Dedifferentiated amniotic fluid mesenchymal stem cell (primary cell): Measurements from ENCODE around the gene CTSK.
"Not testable (repeated sequence)": the region's sequence is repeated elsewhere in the genome, so short reads cannot be mapped to it uniquely, and the experiment has no call there.

Source experiments
- DNase-seq: peaks from one replicate; pipeline ENCODE4 v3.0.0-alpha.2; 2016; ENCODE audit errors: extremely low spot score

Gene CTSK

DNA sequence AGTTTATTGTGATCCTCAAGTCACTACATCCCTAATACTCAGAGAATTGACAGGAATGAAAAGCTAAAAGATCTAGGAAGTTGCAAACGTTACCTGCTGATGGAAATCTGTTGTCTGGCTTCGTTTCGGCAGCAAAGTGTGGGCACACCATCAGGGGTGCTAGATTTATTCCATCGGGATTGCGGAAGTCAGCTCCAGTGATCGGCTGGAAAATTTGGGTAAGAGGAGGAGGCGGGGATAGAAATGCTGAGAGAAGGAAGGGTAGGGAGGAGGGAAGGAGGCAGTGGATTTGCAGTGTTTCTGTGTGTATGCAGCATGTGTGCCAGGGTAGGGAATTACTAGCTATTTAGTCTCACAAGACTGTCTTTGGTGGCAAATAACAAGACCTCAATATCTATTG, at the start of gene CTSK:
CTSK (minus strand) TSS at position 140 of the 400 bp plus-strand sequence. CDS start 1,455 bp downstream, outside the sequence.
- DNase-seq: peak; percentile 56

DNA sequence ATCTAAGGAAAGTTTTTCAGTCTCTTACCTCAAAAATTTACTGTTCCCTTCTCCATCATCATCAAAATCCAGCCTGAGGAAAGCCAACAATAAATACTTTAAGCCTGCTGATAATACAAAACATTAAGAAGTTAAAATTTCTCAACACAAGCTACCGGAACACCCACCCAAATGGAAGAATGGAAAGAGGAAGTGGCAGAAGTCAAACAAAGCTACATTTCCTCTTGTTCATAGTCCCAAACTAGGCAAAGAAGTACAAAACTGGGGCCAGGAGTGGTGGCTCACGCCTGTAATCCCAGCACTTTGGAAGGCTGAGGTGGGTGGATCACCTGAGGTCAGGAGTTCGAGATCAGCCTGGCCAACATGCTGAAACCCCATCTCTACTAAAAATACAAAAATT, 44.7 kb upstream of the CTSK start:
- not testable (repeated sequence) for DNase-seq

DNA sequence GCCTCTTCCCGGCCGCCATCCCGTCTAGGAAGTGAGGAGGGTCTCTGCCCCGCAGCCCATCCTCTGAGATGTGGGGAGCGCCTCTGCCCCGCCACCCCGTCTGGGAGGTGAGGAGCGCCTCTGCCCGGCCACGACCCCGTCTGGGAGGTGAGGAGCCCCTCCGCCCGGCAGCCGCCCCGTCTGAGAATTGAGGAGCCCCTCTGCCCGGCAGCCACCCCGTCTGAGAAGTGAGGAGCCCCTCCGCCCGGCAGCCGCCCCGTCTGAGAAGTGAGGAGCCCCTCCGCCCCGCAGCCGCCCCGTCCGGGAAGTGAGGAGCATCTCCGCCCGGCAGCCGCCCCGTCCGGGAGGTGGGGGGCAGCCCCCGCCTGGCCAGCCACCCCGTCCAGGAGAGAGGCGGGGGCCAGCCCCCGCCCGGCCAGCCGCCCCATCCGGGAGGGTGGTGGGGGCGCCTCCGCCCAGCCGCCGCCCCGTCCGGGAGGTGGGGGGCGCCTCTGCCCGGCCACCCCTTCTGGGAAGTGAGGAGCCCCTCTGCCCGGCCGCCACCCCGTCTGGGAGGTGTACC, 42.8 kb upstream of the CTSK start:
- not testable (repeated sequence) for DNase-seq

DNA sequence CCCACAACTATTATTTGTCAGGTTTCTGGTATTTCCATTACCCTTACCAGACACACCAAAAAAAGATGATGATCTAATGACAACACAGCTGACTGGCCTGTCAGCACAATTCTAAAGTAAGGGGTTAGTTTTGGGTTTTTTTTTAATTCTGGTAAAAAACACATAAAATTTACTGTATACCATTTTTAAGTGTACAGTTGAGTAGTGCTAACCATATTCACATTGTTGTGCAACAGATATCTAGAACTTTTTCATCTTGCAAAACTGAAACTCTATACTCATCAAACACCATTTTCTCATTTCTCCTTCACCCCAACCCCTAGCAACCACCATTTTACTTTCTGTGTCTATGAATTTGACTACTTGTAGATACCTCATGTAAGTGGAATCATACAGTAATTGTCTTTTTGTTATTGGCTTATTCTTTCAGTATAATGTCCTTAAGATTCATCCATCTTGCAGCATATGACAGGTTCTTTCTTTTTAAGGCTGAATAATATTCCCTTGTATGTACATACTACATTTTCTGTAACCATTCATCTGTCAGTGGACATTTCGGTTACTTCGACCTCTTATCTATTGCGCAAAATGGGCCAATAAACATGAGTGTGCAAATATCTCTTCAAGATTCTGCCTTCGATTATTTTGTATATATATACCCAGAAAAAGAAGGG, 38.5 kb upstream of the CTSK start:
- no peak for DNase-seq

DNA sequence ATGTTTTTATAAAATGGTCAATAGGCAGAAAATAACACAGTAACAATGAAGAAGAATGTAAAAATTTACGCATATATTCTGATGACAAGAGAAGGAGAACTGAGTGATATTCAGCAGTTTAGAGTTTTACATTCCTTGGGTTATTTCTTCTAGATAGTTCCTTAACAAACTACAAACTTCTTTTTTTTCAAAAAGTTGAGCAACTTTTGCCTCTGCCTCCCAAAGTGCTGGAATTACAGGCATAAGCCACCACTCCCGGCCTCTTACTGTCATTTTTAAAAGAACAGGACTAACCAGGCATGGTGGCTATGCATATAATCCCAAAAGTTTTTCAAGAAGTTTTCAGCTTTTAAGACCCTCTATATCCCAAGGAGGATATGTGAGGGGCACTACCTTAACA, 35.4 kb upstream of the CTSK start:
- no peak for DNase-seq

DNA sequence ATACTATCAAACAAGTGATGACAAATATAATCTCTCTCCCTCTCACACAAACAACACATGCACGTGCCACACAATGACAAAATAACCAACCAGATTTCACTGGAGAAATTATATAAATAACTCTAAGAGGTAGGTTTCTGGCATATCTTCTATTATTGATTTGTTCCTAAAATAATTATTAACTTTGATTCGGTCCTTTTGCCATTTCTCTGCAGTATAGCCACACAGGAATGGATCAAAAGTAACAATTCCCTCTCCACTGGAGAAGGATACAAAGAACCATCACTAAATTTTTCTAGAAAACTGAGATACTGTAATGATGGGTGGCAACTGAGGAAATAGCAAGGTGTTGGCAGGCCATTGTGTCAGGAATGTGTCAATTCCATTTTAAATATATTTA, 34.9 kb upstream of the CTSK start:
- DNase-seq: no peak

DNA sequence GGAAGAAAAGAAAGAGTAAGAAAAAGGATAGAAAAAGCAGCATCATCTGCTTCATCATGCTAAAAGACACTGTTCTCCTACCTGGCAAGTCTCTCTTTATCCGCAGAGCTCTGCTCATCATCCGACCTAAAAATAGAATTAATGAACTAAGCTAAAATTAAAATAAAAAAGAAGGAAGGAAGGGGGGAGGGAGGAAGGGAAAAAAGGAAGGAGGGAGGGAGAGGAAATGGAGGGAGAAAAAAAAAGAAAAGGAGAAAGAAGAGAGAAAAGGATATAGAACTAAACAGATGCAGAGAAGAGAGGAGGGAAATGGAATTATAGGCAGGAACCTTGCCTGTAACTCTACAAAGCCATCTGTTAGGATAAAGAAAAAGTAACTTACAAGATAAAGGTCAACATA, 34.3 kb upstream of the CTSK start:
- DNase-seq: no peak

DNA sequence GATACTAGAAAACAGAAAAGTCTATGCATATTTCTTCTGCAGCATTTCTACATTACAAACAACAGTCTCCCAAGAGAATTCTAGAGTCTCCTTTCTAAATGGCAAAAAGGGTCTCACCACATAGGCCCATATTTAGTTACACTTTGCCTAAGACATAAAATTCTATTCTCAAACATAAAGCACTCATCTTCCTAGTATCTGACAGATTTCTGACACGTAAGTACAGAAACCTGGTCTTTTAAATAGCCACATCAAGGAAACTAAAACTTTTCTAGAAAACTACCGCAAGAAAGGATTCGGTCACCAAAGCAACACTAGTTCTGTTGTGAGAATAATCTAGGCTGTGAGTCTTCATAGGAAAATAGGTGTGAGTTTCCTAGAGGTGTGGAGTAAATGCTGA, 33.6 kb upstream of the CTSK start:
- DNase-seq: no peak

DNA sequence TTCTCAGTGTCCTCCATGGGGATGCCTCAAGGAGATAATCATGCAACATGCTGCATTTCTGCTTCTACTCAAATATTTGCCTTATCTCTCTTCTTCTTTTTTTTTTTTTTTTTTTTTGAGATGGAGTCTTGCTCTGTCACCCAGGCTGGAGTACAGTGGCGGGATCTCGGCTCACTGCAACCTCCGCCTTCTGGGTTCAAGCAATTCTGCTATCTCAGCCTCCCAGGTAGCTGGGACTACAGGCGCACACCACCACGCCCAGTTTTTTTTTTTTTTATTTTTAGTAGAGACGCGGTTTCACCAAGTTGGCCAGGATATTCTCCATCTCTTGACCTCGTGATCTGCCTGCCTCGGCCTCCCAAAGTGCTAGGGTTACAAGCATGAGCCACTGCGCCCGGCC, 32.8 kb upstream of the CTSK start:
- DNase-seq: not testable (repeated sequence)

DNA sequence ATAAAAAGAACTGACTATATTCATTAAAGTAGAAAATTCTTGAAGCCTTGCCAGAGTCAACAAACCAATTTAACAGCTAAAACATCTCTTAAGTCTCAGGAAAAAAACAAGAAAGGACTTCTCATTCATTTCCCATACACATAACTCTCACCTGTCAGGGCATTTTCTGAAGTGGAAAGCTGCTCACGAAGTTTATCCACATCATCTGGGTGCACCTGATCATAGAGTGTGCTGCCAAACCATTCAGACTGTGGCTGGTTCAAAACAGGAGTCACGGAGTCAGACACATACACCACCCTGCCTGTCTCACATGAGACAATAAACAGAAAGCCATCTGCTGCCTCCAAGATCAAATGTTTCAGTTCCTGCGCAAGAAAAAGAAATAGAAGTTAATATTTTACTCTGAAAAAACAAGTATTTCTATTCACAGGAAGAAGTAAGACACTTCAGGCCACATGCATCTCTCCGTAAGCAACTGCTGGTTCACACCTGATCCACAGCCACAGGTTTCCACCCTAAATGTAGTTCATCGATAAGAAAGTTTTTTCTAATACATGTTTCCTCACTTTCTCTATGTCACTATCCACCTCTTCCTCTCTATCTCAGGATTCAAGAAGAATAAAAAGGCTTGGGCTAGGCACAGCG, 28.2 kb upstream of the CTSK start:
- DNase-seq: no peak

DNA sequence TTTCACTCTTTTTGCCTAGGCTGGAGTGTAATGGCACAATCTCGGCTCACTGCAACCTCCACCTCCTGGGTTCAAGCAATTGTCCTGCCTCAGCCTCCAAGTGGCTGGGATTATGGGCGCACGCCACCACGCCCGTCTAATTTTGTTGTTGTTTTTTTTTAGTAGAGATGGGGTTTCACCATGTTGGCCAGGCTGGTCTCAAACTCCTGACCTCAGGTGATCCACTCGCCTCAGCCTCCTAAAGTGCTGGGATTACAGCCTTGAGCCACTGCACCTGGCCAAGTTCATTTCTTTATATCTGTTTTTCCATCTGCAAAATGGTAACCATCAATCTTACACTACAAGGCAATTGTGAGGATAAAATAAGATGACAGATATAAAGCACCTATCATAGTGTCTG, 25.9 kb upstream of the CTSK start:
- not testable (repeated sequence) for DNase-seq

DNA sequence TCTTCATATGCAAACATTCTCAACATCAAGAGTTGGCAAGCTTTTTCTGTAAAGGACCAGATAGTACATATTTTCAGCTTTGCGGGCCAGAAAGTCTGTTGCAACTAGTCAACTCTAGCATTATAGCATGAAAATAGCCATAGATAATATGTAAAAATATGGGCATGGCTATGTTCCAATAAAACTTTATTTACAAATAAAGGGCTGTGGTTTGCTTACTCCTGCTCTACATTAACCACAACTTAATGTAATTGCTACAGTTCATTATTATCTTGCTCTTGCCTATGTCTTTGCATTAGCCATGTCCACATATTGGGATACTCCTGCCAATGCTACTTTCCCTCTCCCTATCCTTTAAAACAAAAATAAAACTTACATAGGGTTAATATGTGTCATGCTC, 24.5 kb upstream of the CTSK start:
- DNase-seq: no peak

DNA sequence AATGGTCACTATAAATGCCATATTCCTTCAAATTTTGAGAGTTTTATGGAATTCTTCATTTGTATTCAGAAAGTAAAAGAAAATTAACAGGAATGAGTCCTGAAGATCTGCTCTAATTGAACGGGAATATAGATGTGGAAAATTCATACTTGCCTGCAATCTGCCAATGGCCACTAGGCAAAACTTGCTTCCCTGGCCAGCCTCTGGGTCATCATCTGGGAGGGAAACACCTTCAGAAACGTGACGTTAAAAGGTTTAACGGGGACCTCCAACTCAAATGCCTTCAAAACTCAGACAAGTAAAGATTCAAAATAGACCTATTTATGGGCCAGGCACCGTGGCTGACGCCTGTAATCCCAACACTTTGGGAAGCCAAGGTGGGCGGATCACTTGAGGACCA, 21.7 kb upstream of the CTSK start:
- no peak for DNase-seq

DNA sequence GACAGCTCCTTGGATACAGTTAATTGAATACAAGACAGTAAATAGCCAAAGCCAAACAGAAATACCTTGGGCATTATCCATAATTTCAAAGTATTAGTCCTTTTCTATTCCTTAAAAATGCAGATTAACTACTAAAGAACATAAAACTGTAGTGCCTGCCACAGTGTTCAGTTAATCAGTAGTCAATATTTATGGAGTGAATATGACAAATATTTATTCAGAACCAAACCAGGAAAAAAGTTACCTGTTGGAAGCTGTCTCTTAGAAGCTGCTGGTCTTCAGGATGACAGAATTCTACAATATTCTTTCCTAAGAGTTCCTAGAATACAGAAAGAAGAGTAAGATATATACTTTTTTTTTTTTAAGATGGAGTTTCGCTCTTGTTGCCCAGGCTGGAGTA, 18.2 kb upstream of the CTSK start:
- no peak for DNase-seq

DNA sequence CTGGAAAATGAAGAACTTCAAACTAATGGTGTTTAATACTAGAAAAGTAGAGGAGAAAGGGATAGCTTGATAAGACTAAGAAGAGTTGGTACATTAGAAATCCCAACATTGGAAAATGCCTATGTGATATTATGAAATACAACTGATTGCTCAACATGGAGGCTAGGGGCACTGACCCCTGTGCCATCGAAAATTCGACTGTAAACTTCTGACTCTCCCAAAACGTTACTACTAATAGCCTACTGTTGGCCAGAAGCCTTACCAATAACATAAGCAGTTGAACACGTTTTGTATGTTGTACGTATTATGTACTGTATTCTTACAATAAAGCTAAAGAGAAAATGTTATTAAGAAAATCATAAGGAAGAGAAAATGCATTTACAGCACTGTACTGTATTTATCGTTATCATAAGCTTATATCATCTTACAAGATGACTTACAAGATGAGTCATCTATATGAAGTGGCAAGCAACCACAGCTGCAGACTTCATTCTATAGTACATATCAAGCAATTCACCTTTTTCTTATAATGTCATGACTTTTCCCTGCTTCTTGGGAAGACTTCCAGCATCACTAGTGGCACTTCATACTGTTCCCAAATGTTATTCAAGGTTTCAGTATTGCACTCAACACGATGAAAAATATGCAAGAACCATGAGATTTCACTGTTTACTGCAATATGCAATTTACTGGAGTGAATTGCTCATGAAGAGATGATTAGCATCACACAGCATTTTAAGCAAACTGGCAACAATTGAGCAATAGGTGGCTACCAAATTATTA, 12.9 kb upstream of the CTSK start:
- DNase-seq: no peak

DNA sequence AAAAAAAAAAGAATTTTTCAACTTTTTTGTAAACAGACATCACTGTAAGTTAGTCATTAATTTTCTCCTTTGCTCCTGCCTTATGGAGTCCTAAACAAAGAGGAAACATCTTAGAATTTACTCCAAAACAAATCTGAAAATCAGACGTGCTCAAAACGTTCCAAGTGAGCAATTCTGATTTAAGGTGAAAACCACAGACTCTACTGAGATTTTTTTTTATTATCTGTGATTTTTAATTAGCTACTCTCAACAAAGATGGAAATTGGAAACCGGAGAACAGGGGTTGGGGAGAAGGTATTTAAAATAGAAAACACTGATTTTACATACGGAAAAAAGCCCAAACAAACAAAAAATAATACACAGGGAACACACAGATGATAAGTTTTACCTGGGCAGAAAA, 7.8 kb upstream of the CTSK start:
- DNase-seq: no peak

DNA sequence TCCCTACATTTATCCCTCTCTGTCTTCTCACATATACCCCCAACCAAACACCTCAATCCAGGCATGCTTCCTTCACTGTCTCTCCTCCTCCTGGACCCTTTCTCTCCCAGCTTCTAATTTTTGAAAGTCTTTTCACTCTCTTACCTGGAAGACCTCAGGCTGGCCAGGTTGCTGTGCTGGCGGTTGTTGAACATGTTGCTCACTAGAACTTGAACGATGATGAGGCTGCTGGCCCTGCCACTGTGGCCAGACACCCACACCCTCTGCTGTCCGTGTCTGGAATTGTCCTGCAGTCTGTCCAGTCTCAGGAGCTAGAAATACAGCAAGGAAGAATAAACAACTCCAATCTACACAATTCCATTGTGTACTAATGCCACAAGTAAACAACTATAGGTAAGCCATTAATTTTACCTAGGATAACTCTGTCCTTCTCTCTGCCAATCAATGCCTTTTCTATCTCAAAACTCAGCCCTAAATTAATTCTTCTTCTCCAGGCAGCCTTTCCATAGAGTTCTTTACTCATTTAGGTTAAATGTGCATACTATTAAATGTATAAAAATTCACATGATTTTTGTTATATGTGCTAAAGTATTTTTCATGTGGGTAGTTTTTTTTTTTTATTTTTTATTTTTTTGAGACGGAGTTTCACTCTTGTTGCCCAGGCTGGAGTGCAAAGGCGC, 5.1 kb upstream of the CTSK start:
- peak; percentile 59 for DNase-seq

DNA sequence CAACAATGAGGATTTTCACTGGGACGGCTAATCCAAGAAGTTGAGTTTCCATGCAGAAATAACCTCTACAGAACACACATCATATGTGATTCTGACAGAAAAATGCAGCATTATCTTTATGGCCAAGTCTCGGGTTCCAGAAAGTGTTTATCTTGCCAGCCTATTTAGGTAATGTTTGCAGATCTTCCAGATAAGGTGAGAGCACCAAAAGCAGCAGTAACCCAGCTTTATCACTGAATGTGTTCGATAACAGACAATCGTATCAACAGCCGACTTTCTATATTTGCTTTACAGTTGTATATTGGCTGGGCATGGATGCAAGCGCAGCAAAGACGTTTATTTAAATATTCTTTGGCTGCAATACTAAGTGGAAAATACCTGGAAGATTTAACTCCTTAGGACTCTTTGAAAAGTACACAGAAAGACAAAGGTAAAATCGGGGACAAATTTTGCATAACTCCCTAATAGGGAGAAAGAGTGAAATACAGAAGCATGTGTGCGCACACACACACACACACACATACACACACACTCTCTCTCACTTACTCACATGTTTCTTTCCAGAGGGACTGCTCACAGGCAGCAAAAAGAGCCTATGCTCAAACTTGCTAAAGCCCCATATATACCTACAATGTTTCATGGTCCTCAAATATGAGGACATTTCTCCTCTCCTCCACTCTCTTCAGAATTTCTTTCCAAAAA, 3.0 kb upstream of the CTSK start:
- DNase-seq: no peak

DNA sequence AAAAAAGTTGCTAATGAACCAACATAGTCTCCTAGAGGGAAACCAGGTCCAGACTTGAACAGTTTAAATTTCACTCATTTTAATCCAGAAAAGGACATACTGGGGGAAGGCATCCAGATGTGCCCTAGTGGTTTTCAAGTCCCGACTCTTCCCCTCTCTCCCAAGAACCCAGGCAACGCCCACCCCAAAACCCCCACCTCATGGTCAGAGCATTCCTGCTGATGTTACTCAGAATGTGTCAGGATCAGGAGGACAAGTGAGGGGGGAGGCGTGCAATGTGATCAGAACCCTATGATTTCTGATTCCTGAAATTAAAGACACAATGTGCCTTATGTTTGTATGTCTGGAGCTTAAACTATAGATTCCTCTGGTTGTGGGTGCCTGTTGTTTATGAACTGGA, 1.6 kb upstream of the CTSK start:
- DNase-seq: peak; percentile 49

DNA sequence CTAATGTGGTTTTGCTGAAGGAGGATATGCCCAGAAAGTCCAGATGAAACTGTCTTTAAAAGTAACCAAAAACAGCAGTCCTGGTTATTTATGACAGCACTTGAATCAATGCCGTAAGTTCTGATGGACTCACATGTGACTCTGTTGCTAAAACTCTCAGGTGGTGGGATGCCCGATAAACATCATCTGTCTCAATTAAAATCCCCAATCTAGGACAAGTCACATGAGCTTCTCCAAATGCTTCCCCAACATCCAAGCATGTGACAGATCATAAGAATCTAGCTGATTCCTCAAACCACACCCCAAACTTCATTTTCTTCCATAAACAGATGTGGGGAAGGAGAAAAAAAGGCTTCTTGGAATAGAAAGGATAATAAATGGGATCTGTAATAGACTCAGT, 786 bp upstream of the CTSK start:
- DNase-seq: no peak

DNA sequence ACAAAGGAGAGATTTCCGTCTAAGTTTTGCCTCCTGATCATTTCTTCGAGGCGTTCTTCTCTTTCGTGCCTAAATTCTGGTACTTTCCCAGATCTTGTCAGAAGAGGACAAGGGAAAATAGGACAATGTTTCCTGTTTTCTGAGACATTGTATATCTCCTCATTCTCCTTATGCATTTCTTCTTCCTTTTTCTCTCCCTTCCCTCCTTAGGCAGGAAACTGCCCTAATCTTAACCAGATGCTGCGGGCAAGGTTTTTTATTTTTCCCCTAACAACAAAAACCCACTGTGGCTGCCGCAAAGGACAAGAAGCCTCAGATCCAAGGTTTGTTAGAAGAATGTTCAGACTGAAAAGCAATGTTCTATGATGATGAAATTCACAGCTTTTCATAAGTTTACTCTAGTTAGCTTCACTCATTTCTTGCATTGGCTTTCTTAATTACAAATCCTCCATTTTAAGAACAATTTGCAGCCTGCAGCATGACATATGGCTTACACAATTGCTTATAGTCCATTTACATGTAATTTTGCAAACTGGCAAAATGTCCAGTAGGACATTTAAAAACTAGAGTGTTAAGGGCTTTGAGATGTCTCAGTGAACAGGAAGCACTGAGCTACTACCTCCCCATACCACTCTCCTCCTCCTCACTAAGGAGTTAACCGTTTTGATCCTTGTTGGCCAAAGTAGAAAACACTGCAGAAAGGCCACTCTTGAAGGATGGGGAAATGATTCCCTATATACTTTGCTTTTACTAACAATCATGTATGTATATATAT, 624 bp downstream of the CTSK start:
- DNase-seq: no peak
